BLaER1 (cell line): ENCODE measurements around the gene KCNN1.
A peak's percentile ranks its signal among the peaks of the same experiment; 100 is the strongest.

ENCODE experiments used
- H3K27ac ChIP-seq: shearing (Covaris generic); formaldehyde crosslinking; 2 replicates; pipeline ENCODE4 v1.8.1; 2022
- H3K27me3 ChIP-seq: shearing (Covaris generic); formaldehyde crosslinking; 2 replicates; pipeline ENCODE4 v1.8.1; 2022
- H3K36me3 ChIP-seq: shearing (Covaris generic); formaldehyde crosslinking; 2 replicates; pipeline ENCODE4 v1.8.1; 2022
- H3K4me1 ChIP-seq: shearing (Covaris generic); formaldehyde crosslinking; 2 replicates; pipeline ENCODE4 v1.8.1; 2022
- H3K4me2 ChIP-seq: shearing (Covaris generic); formaldehyde crosslinking; 2 replicates; pipeline ENCODE4 v1.8.1; 2022
- H3K4me3 ChIP-seq: shearing (Covaris generic); formaldehyde crosslinking; 2 replicates; pipeline ENCODE4 v1.8.1; 2022
- H3K9ac ChIP-seq: shearing (Covaris generic); formaldehyde crosslinking; 2 replicates; pipeline ENCODE4 v1.8.1; 2022
- H3K9me3 ChIP-seq: shearing (Covaris generic); formaldehyde crosslinking; 2 replicates; pipeline ENCODE4 v1.8.1; 2022
- H4K20me1 ChIP-seq: shearing (Covaris generic); formaldehyde crosslinking; 2 replicates; pipeline ENCODE4 v1.8.1; 2022
- Cebpa-rat ChIP-seq: shearing (Covaris generic); IDR thresholded peaks from 2 replicates; pipeline ENCODE4 v1.8.1; 2022

Gene KCNN1

DNA sequence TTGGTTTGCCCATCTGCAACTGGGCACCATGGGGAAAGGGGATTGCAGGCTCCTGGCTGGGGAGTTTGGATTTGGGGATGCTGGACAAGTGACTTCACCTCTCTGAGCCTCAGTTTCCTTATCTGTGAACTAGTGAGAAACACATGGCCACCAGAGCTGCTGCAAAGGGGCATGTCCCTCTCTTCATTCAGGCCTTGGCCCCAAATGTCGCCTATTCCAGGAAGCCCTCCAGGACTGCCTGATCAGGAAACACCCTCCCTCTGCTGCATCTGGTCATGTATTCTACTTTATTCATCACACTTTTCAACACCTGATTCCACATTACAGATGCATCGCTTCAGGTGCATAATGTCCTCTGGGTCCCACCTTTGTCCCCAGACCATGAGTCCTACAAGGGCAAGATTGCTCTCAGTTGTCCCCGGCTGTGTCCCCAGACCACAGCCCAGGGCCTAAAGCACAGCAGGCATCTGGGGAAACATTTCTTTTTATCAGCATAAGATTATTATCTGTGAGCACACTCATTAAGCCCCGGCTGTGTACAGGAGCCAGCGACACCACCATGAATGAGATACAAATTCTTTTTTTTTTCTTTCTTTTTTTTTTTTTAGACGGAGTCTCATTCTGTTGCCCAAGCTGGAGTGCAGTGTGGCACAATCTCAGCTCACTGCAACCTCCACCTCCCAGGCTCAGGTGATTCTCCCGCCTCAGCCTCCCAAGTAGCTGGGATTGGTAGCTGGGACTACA, 78.6 kb downstream of the KCNN1 start:
- TF ChIP-seq Cebpa-rat, result no peak
- Histone ChIP-seq H3K4me1 (peaks cover 63% of the 10 kb centered on the region), H3K36me3 (no peaks in the 10 kb centered on the region), H3K27me3 (no peaks in the 10 kb centered on the region), H3K4me3 (peak overlapping the region; percentile 46; the same call in 1 of the 2 replicates), H4K20me1 (no peaks in the 10 kb centered on the region), H3K9ac (peak overlapping the region; percentile 58), H3K4me2 (peak overlapping the region; percentile 82), H3K27ac (peak overlapping the region; percentile 82), H3K9me3 (peaks cover 9% of the 10 kb centered on the region)

DNA sequence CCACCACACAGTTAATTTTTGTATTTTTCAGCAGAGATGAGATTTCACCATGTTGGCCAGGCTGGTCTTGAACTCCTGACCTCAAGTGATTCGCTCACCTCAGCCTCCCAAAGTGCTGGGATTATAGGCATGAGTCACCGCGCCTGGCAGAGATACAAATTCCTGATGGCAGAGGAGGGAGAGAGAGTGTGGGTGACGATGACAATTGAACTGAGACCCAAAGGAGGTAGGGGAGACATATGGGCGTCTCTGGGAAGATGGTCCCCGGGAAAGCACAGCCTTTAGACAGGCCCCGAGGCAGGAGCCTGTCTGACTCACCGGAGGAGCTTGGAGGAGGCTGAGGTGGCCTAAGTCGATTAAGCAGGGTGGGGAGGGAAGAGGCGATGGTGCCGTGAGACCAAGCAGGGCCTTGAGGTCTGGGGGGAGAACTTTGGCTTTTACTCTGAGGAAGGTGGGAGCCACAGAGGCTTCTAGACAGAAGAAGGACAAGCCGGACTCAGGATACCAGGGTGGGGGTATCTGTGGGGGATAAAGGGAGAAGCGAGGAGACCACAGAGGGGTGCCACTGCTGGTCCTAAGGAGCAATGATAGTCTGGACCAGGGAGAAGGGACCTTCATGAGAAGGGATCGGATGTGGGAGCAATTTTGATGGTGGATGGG, 79.3 kb downstream of the KCNN1 start:
- H3K27ac ChIP-seq, result peak overlapping the region; percentile 82
- H3K4me1 ChIP-seq, result peaks cover 70% of the 10 kb centered on the region
- H3K9me3 ChIP-seq, result peaks cover 2% of the 10 kb centered on the region; the same call in 1 of the 2 replicates
- TF ChIP-seq Cebpa-rat, result no peak
- no peak overlapping the region for H3K4me3 ChIP-seq
- no peaks in the 10 kb centered on the region for H3K36me3 ChIP-seq
- no peaks in the 10 kb centered on the region for H4K20me1 ChIP-seq
- H3K27me3 ChIP-seq, result no peaks in the 10 kb centered on the region
- peak overlapping the region; percentile 25; the same call in 1 of the 2 replicates for H3K9ac ChIP-seq
- H3K4me2 ChIP-seq, result peak overlapping the region; percentile 82

DNA sequence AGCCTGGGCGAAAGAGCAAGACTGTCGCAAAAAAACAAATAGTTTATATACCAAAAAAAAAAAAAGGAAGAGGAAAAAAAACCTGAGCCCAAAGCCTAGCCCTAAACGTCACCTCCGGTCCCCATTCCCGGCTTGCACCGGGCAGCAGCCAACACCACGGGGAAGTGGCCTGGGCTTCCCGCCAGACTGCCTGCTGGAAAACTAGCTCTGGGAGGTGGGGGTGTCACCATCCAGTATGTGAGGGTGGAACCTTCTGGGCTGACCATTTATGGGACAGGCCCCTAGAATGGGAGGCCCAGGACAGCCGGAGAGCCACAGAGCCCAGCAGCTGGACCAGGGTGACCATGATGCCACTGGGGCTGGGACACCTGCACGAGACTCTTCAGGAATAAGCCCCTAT, 82.5 kb downstream of the KCNN1 start:
- H3K9ac ChIP-seq, result no peak overlapping the region
- H3K36me3 ChIP-seq, result no peaks in the 10 kb centered on the region
- H4K20me1 ChIP-seq, result no peaks in the 10 kb centered on the region
- H3K27ac ChIP-seq, result peak overlapping the region; percentile 18; the same call in 1 of the 2 replicates
- H3K9me3 ChIP-seq, result no peaks in the 10 kb centered on the region
- H3K27me3 ChIP-seq, result no peaks in the 10 kb centered on the region
- no peak overlapping the region for H3K4me2 ChIP-seq
- peaks cover 58% of the 10 kb centered on the region for H3K4me1 ChIP-seq
- TF ChIP-seq Cebpa-rat, result no peak
- no peak overlapping the region for H3K4me3 ChIP-seq
